Upper lobe of right lung (tissue), 1 donor: ENCODE measurements around the gene AXIN2. TPM values are rescaled to one million over a fixed set of nuclear protein-coding genes. Genes with fewer than 3 reads are reported as not detected.

Experiments
- ATAC-seq: fragments of 200-7000 bp; cut with Tn5 transposase; one replicate; pipeline ENCODE4 v1.9.1; 2020; ENCODE audit warnings: mild to moderate bottlenecking, moderate library complexity
- DNase-seq: peaks from one replicate; pipeline ENCODE4 v3.0.0-alpha.2; 2020
- H3K27ac ChIP-seq: fragments of 200-600 bp; one replicate; pipeline ENCODE4 v1.8.0; 2022
- H3K27me3 ChIP-seq: fragments of 200-600 bp; one replicate; pipeline ENCODE4 v1.8.0; 2022; ENCODE audit warnings: mild to moderate bottlenecking
- H3K36me3 ChIP-seq: fragments of 200-600 bp; one replicate; pipeline ENCODE4 v1.8.0; 2022
- H3K4me1 ChIP-seq: fragments of 200-600 bp; one replicate; pipeline ENCODE4 v1.8.0; 2022
- H3K4me3 ChIP-seq: fragments of 200-600 bp; one replicate; pipeline ENCODE4 v1.8.0; 2022; ENCODE audit warnings: mild to moderate bottlenecking
- H3K9me3 ChIP-seq: fragments of 200-600 bp; one replicate; pipeline ENCODE4 v1.8.0; 2022
- CTCF ChIP-seq: fragments of 200-600 bp; IDR thresholded peaks from one replicate; pipeline ENCODE4 v1.8.0; 2022; ENCODE audit warnings: antibody characterized with exemption
- intact Hi-C: fragments of 100-400 bp; cut with DNase I; formaldehyde crosslinking; loops from one replicate; pipeline ENCODE4 v1.11.0; 2022
- total RNA-seq: library from RNA; stranded (reverse); fragmentation: NEBNext Ultra II Directional; extraction: Animal tissue kit (Norgen Biotek cat#: 25700); gene quantifications from one replicate; pipeline ENCODE4 v1.2.1, GENCODE V29; 2021
- donor health status: DM: no; HTN: yes; CAD: no; lungs with severe emphysema.

Gene AXIN2
- total RNA-seq, 1 donor from 2014 or later = 63.6 TPM

DNA sequence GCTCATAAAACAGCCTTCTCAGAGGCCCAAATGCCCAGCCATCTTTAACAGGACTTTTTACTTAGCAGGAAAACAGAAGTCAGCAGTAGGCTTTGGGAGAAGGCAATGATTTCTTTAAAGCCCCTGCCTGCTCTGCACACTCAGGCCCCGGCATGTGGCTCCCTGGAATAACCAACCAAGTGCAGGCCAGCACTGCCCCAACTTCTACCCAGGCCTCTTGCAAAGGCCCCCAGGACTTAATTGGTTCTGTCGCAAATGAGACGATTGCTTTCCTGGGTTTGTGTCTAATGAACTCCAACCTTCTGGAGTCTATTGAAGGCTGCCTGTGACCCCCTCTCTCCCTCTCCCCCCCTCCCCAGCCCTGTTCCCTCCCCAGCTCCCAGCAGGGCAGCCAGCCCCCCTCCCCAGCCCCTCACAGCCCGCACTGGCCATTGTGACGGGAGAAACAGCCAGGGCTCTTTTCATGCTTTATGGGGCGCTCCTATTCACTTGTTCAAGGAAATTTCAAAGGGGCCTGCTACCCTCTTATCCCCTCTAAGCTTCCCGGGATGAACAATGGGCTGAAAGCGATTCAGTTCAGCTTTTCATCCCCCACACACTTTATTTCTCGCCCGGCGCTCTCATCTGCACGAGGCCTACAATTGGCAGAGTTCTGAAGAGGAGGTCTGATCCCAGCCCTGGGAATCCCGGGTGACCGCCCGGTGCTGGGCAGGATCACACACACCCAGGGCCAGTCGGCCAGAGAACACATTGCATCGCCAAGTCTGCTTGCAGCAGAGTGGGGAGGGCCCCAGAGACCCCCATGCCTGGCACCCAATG, 15.5 kb downstream of the AXIN2 start:
- Histone ChIP-seq H3K27ac (peak overlapping the region; percentile 34), H3K9me3 (no peaks in the 10 kb centered on the region), H3K36me3 (peaks cover 31% of the 10 kb centered on the region), H3K27me3 (no peaks in the 10 kb centered on the region), H3K4me3 (no peak overlapping the region), H3K4me1 (peaks cover 63% of the 10 kb centered on the region)
- TF ChIP-seq CTCF = no peak
- intact Hi-C loops = no loop called here
- ATAC-seq (no peak), DNase-seq (no peak)

- H3K4me1 ChIP-seq = peaks cover 51% of the 10 kb centered on the region
- H3K27me3 ChIP-seq = no peaks in the 10 kb centered on the region
- TF ChIP-seq CTCF = no peak
- intact Hi-C loops = no loop called here
- H3K27ac ChIP-seq = no peak overlapping the region
- no peak overlapping the region for H3K4me3 ChIP-seq
- peaks cover 35% of the 10 kb centered on the region for H3K36me3 ChIP-seq
- H3K9me3 ChIP-seq = no peaks in the 10 kb centered on the region
- ATAC-seq (no peak), DNase-seq (no peak)
Observed at GRCh38 chr17:65544672-65545071, 16.8 kb downstream of the AXIN2 start.

- DNase-seq = no peak
- Histone ChIP-seq H3K27me3 (no peaks in the 10 kb centered on the region), H3K27ac (no peak overlapping the region), H3K4me3 (no peak overlapping the region), H3K9me3 (no peaks in the 10 kb centered on the region), H3K36me3 (peaks cover 32% of the 10 kb centered on the region), H3K4me1 (peaks cover 37% of the 10 kb centered on the region)
- TF ChIP-seq CTCF = no peak
- ATAC-seq = no peak
- intact Hi-C loops = no loop called here
Observed at GRCh38 chr17:65542610-65543009, 18.8 kb downstream of the AXIN2 start.

- ATAC-seq = no peak
- TF ChIP-seq CTCF = no peak
- no peaks in the 10 kb centered on the region for H3K27me3 ChIP-seq
- intact Hi-C loops = no loop called here
- no peak for DNase-seq
- no peaks in the 10 kb centered on the region for H3K9me3 ChIP-seq
- H3K4me3 ChIP-seq = no peak overlapping the region
- H3K4me1 ChIP-seq = peaks cover 32% of the 10 kb centered on the region
- H3K36me3 ChIP-seq = peaks cover 37% of the 10 kb centered on the region
- H3K27ac ChIP-seq = no peak overlapping the region
Observed at GRCh38 chr17:65542067-65542466, 19.4 kb downstream of the AXIN2 start.

DNA sequence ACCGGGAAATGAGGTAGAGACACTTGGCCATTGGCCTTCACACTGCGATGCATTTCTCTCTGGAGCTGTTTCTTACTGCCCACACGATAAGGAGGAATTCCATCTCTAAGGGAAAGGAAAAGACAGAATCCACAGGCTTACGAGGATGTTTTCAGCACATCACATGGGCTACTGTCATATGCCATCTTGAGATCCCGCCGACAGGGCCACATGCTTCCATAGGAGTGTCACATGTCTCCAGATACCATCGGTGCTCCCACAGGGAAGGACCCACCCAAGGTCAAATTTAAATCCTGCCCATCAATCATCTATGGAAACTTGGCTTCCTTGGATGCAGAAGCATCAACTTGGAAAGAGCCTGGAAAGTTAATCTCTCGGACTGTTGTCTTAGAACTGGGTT, 20.0 kb downstream of the AXIN2 start:
- ATAC-seq = no peak
- no peak overlapping the region for H3K27ac ChIP-seq
- H3K4me3 ChIP-seq = no peak overlapping the region
- intact Hi-C loops = no loop called here
- peaks cover 26% of the 10 kb centered on the region for H3K4me1 ChIP-seq
- no peak for TF ChIP-seq CTCF
- H3K27me3 ChIP-seq = no peaks in the 10 kb centered on the region
- DNase-seq = no peak
- H3K36me3 ChIP-seq = peaks cover 44% of the 10 kb centered on the region
- no peaks in the 10 kb centered on the region for H3K9me3 ChIP-seq
